A549 (cell line): Measurements from ENCODE around the gene DHRS7C. TPM values are rescaled to one million over a fixed set of nuclear protein-coding genes. Genes with fewer than 3 reads are reported as not detected.

Experiments
- ATAC-seq, 2 experiments: fragments of 200-7000 bp in 1 of 2; fragments of >200 bp in 1 of 2; cut with Nextera tagmentation in 1 of 2; cut with Tn5 transposase in 1 of 2; 3 replicates each; pipeline versions ENCODE4 v1.8.0 to v1.9.1; 2018 to 2020; ENCODE audit warnings: mild to moderate bottlenecking in 1 of 2, moderate library complexity in 1 of 2
- CTCF ChIA-PET: fragments of 300-600 bp; sonication (Branson Sonifier 250); formaldehyde crosslinking; extraction: SDS; loops from one replicate; lab custom pipeline; 2021; ENCODE audit warnings: antibody characterized with exemption, inconsistent platforms; lab: Yijun Ruan, JAX
- POLR2A ChIA-PET: fragments of 350-600 bp; formaldehyde crosslinking; extraction: SDS; loops from one replicate; lab custom pipeline; 2021; ENCODE audit warnings: antibody characterized with exemption, inconsistent platforms; lab: Yijun Ruan, JAX
- DNase-seq, 2 experiments: peaks; one replicate each; pipeline versions ENCODE4 v3.0.0 to v3.0.0-alpha.2; 2011 to 2016; ENCODE audit warnings: low read depth in 1 of 2, low spot score in 1 of 2
- FAIRE-seq: peaks from 2 replicates; lab custom pipeline; 2011; peaks lifted over from hg19 to GRCh38; lab: Jason Lieb, UNC
- H3K27ac ChIP-seq, 2 experiments: fragments of >200 bp; sonication (Bioruptor Twin); formaldehyde crosslinking; 3 replicates each; pipeline ENCODE4 v1.5.1; 2016 to 2017
- H3K4me1 ChIP-seq: fragments of >200 bp; sonication (Bioruptor Twin); formaldehyde crosslinking; 3 replicates; pipeline ENCODE4 v1.6.1; 2016
- H3K4me2 ChIP-seq: fragments of >200 bp; sonication (Bioruptor Twin); formaldehyde crosslinking; 3 replicates; pipeline ENCODE4 v1.6.1; 2016
- H3K4me3 ChIP-seq: fragments of >200 bp; sonication (Bioruptor Twin); formaldehyde crosslinking; 3 replicates; pipeline ENCODE4 v1.5.1; 2016
- H3K9me3 ChIP-seq: fragments of >200 bp; sonication (Bioruptor Twin); formaldehyde crosslinking; 3 replicates; pipeline ENCODE4 v1.6.1; 2016
- CHD2 ChIP-seq: fragments of 150-350 bp; IDR thresholded peaks from 2 replicates; pipeline ENCODE4 v1.6.1; 2014; ENCODE audit warnings: low read length; ENCODE audit not compliant: partially characterized antibody
- CTCF ChIP-seq: fragments of >200 bp; sonication (Bioruptor Twin); formaldehyde crosslinking; IDR thresholded peaks from 3 replicates; pipeline ENCODE4 v1.5.1; 2016
- ELK1 ChIP-seq: fragments of 150-350 bp; IDR thresholded peaks from 2 replicates; pipeline ENCODE4 v1.6.1; 2014; ENCODE audit warnings: low read depth, mild to moderate bottlenecking, low read length
- FOXS1 ChIP-seq: fragments of 250-450 bp; sonication (Bioruptor Pico); IDR thresholded peaks from 2 replicates; pipeline ENCODE4 v1.5.0; 2020; ENCODE audit warnings: mild to moderate bottlenecking, moderate library complexity
- HDAC2 ChIP-seq: fragments of 200-600 bp; sonication (generic); IDR thresholded peaks from 2 replicates; pipeline ENCODE4 v1.6.1; 2016
- HOXA7 ChIP-seq: fragments of 250-450 bp; sonication (Bioruptor Pico); IDR thresholded peaks from 2 replicates; pipeline ENCODE4 v1.5.0; 2020; ENCODE audit warnings: mild to moderate bottlenecking, moderate library complexity
- HOXB5 ChIP-seq: fragments of 250-450 bp; sonication (Bioruptor Pico); IDR thresholded peaks from 2 replicates; pipeline ENCODE4 v1.5.0; 2020; ENCODE audit warnings: mild to moderate bottlenecking, moderate library complexity
- KDM1A ChIP-seq: fragments of 200-600 bp; sonication (generic); IDR thresholded peaks from 2 replicates; pipeline ENCODE4 v1.6.1; 2016; ENCODE audit warnings: low read depth, mild to moderate bottlenecking
- MAX ChIP-seq: IDR thresholded peaks from 2 replicates; pipeline ENCODE4 v1.6.1; 2012
- RAD21 ChIP-seq, 2 experiments: fragments of >200 bp in 1 of 2; sonication (Bioruptor Twin) in 1 of 2; formaldehyde crosslinking in 1 of 2; IDR thresholded peaks in 1 of 2; conservative IDR thresholded peaks in 1 of 2; 2 replicates in 1 of 2; 3 replicates in 1 of 2; pipeline ENCODE4 v1.6.1; 2012 to 2018; ENCODE audit warnings: inconsistent platforms in 1 of 2
- SMC3 ChIP-seq: fragments of >200 bp; sonication (Bioruptor Twin); formaldehyde crosslinking; IDR thresholded peaks from 3 replicates; pipeline ENCODE4 v1.6.1; 2018; ENCODE audit warnings: inconsistent platforms
- ZFP36 ChIP-seq: fragments of 450-650 bp; IDR thresholded peaks from 2 replicates; pipeline ENCODE4 v1.6.1; 2014; ENCODE audit warnings: borderline replicate concordance; ENCODE audit not compliant: partially characterized antibody
- ZSCAN20 ChIP-seq: fragments of 250-450 bp; sonication (Bioruptor Pico); IDR thresholded peaks from 2 replicates; pipeline ENCODE4 v1.8.0; 2022; ENCODE audit warnings: mild to moderate bottlenecking, moderate library complexity
- WGBS: methylation state at CpG from one replicate; pipeline ENCODE4 v1.1.6; 2017; ENCODE audit errors: missing lambda C conversion rate; 5-methylcytosine and 5-hydroxymethylcytosine counted together
- polyA plus RNA-seq, 4 experiments: library from polyadenylated mRNA; depleted of rRNA in 3 of 4; stranded (reverse); fragments of >200 nt; fragmentation: RNase III in 1 of 4; extraction: RNeasy Plus Mini Kit Qiagen cat#74134 plus additional on column Dnase treatment in 1 of 4; gene quantifications; 2 replicates in 3 of 4; 3 replicates in 1 of 4; pipeline ENCODE4 v1.2.3, GENCODE V29; 2011 to 2017
- TF ChIP-seq, protein P1 (sequence below): IDR thresholded peaks from 2 replicates; pipeline ENCODE4 v1.6.1; 2012

The DHRS7C gene
- polyA plus RNA-seq, 2 of the 4 experiments (the other 2 are of a cell fraction), result not detected

DNA sequence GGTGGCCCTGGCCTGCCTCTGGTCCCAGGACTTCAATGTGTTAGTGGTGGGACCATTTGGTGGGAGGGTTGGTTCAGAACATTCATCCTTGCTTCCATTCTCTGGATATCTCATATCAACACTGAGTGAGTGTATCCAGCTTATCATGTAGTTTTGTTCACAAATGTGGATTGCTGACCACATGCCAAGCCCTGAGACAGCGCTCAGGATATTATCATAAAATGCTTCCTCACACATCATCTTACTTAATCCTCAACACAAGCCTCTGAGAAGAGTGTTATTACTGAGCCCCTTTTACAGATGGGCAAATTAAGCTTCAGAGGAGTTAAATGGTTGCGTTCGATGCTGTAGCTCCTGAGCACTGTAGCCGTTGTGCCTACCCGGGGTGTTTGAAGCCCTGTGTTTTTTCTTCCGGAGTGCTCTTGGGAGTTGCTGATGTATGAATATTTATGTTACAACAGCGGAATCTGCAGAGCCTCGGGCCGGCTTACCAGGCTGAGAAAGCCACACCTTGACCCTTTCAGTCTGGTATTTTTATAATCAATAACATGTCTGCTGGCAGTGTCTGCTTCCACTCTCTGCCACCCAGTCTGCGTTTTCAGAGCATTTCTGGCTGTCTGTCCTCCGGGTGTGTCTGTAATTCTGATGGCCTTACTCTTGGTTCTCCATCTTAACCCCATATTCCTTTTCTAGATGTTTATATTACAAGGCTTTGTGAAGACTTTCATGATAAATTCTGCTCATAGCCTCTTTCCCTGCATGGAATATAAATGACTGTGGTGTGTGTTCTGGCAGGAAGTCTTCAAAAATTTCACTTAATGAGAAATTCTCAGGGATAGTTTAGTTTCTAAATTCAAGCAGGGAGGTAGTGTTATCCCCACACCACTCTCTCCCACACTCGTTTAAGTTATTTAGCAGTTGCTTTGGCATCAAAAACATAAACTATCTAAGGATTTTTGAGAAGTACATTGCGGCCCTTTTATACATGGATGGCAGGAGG is 37.2 kb upstream of the DHRS7C start:
- Histone ChIP-seq H3K9me3 (peaks cover 1% of the 10 kb centered on the region; the same call in 2 of the 3 replicates), H3K4me1 (peaks cover 28% of the 10 kb centered on the region), H3K4me2 (0 out of 3 replicates have a peak overlapping the region, but pooled peaks have one; percentile 3), H3K27ac (peak overlapping the region; percentile 72 to 97), H3K4me3 (no peak overlapping the region)
- no peak for TF ChIP-seq HDAC2
- TF ChIP-seq CTCF, result no peak
- no peak for TF ChIP-seq ZSCAN20
- FAIRE-seq (peak; percentile 61), ATAC-seq (peak in 1 of 2 experiments; percentile 11; a peak in 2 of 6 replicates), DNase-seq (no peak)
- ChIA-PET CTCF (interaction anchor here (1.5 to 2.1 kb wide), 3 partner anchors 9 to 100 kb away, joined by 4 to 5 read pairs (median 4); no protein-coding TSS in a partner anchor), POLR2A (no interaction called here)
- WGBS, result 74% methylated on average over 13 of the region's 13 CpGs

- H3K27ac ChIP-seq, result peak within 1 kb of the TSS; percentile 22 to 72; a peak in 5 of 6 replicates
- POLR2A ChIA-PET, result no interaction called here
- H3K9me3 ChIP-seq, result no peaks in the 10 kb centered on the region
- no peak for ATAC-seq
- TF ChIP-seq KDM1A (no peak), FOXS1 (CRISPR knock-in tag) (no peak), CHD2 (no peak), HOXB5 (no peak), HOXA7 (CRISPR knock-in tag) (no peak)
- peaks cover 30% of the 10 kb centered on the region for H3K4me1 ChIP-seq
- WGBS, result 83% methylated on average over 21 of the region's 21 CpGs
- no peak within 1 kb of the TSS for H3K4me2 ChIP-seq
- DNase-seq, result no peak
- no peak within 1 kb of the TSS for H3K4me3 ChIP-seq
- CTCF ChIA-PET, result interaction anchor here (0.6 to 2.9 kb wide), 9 partner anchors 10 to 517 kb away, joined by 3 to 8 read pairs (median 5); no protein-coding TSS in a partner anchor
- FAIRE-seq, result no peak
Measured at GRCh38 chr17:9825641-9826150, 34.3 kb upstream of the DHRS7C start, which contains the start of gene GLP2R. GLP2R (plus strand) TSS chr17:9825924; CDS start chr17:9826064, 140 bp downstream.

- FAIRE-seq (peak; percentile 39), DNase-seq (no peak), ATAC-seq (no peak)
- Histone ChIP-seq H3K9me3 (no peaks in the 10 kb centered on the region), H3K4me3 (no peak overlapping the region), H3K4me1 (peaks cover 30% of the 10 kb centered on the region), H3K4me2 (no peak overlapping the region), H3K27ac (peak overlapping the region; percentile 22 to 72; a peak in 5 of 6 replicates)
- CTCF ChIA-PET, result interaction anchor here (0.7 to 2.9 kb wide), 9 partner anchors 9 to 106 kb away, joined by 3 to 8 read pairs (median 5); no protein-coding TSS in a partner anchor
- TF ChIP-seq CTCF (no peak), ZFP36 (peak; percentile 51)
- POLR2A ChIA-PET, result no interaction called here
- 79% methylated on average over 8 of the region's 8 CpGs for WGBS
Measured at GRCh38 chr17:9824797-9825338, 33.5 kb upstream of the DHRS7C start.

DNA sequence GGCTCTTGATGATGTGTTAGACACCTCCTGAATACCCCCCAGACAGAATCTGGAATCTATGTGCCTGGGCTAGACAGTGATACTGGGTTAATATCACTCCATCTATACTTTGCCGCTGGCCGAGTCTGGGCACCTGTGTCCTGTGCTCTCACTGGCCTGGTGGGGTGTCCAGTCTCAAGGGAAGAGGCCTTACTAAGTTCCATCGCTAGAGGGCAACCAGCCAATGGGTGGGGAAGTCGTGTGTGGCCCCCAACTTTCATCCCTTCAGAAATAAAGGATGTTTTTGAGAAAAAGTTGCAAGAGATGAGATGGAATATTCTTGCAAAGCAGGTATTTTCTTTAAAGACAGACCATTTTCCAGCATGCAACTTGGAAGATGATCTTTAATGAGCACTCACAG is 32.7 kb upstream of the DHRS7C start:
- 43% methylated on average over 4 of the region's 4 CpGs for WGBS
- peak; percentile 57 to 71 for DNase-seq
- Histone ChIP-seq H3K9me3 (no peaks in the 10 kb centered on the region), H3K27ac (peak overlapping the region; percentile 22 to 72; a peak in 5 of 6 replicates), H3K4me3 (no peak overlapping the region), H3K4me2 (no peak overlapping the region), H3K4me1 (peaks cover 32% of the 10 kb centered on the region)
- FAIRE-seq, result no peak
- CTCF ChIA-PET, result interaction anchor here (0.9 to 2.9 kb wide), 3 partner anchors 14 to 104 kb away, joined by 3 to 8 read pairs (median 7); no protein-coding TSS in a partner anchor
- peak; percentile 67 to 73; a peak in 5 of 6 replicates for ATAC-seq
- POLR2A ChIA-PET, result no interaction called here
- TF ChIP-seq CTCF, result peak; percentile 31
- TF ChIP-seq, protein P1, sequence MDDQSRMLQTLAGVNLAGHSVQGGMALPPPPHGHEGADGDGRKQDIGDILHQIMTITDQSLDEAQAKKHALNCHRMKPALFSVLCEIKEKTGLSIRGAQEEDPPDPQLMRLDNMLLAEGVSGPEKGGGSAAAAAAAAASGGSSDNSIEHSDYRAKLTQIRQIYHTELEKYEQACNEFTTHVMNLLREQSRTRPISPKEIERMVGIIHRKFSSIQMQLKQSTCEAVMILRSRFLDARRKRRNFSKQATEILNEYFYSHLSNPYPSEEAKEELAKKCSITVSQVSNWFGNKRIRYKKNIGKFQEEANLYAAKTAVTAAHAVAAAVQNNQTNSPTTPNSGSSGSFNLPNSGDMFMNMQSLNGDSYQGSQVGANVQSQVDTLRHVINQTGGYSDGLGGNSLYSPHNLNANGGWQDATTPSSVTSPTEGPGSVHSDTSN, result no peak
- peak; percentile 35 to 50; a peak in 4 of 5 replicates for TF ChIP-seq RAD21 (conservative IDR thresholded peaks at IDR 0.05 in 1 of 2, IDR thresholded peaks at IDR 0.05 in 1 of 2)
- TF ChIP-seq SMC3, result peak; percentile 25; the same call in 1 of the 3 replicates
- TF ChIP-seq MAX, result 0 out of 2 replicates have a peak, but pooled peaks have one; percentile 18
- no peak for TF ChIP-seq ELK1
